ENCODE measurements around the gene NACC2. TPM values are rescaled to one million over a fixed set of nuclear protein-coding genes. Genes with fewer than 3 reads are reported as not detected.

The NACC2 gene
- total and polyA plus RNA-seq, 8 donors = 4.1 to 69.2 (median 10.0) TPM

GRCh38 chr9:136083558-136084062, 11.5 kb downstream of the NACC2 start:
- no peak overlapping the region for H3K4me3 ChIP-seq
- H3K27me3 ChIP-seq = no peaks in the 10 kb centered on the region
- no peaks in the 10 kb centered on the region for H3K9me3 ChIP-seq
- DNase-seq = no peak
- WGBS, 5 donors = 90 to 94% (median 91%) methylated on average over 19 to 24 of the region's 24 CpGs
- TF ChIP-seq EP300 (IDR thresholded peaks at IDR 0.05) (no peak), POLR2A (IDR thresholded peaks at IDR 0.05) (no peak), CTCF (IDR thresholded peaks at IDR 0.05) (no peak), POLR2AphosphoS5 (IDR thresholded peaks at IDR 0.05) (no peak)
- H3K27ac ChIP-seq = no peak overlapping the region
- intact Hi-C loops (cut with DNase I; ENCODE audit: low total_unique reads) = no loop called here
- H3K4me1 ChIP-seq = peaks cover 68 to 99% (median 88%) of the 10 kb centered on the region in 4 donors
- peaks cover 0 to 14% (median 5%) of the 10 kb centered on the region in 4 donors for H3K36me3 ChIP-seq

- Histone ChIP-seq H3K36me3 (peaks cover 0 to 14% (median 5%) of the 10 kb centered on the region in 4 donors), H3K9me3 (no peaks in the 10 kb centered on the region), H3K27me3 (no peaks in the 10 kb centered on the region), H3K4me1 (peaks cover 60 to 99% (median 84%) of the 10 kb centered on the region in 4 donors), H3K4me3 (no peak overlapping the region), H3K27ac (peak overlapping the region in 2 of 5 donors; percentile 72 to 83)
- intact Hi-C loops (cut with DNase I; ENCODE audit: low total_unique reads) = no loop called here
- peak in 1 of 2 donors; percentile 5 for DNase-seq
- 78 to 82% (median 80%) methylated on average over 26 to 34 of the region's 34 CpGs for WGBS, 5 donors
- TF ChIP-seq EP300 (IDR thresholded peaks at IDR 0.05) (no peak), POLR2AphosphoS5 (IDR thresholded peaks at IDR 0.05) (no peak), POLR2A (IDR thresholded peaks at IDR 0.05) (no peak), CTCF (IDR thresholded peaks at IDR 0.05) (no peak)
Observed at GRCh38 chr9:136082496-136083361, 12.4 kb downstream of the NACC2 start.

GRCh38 chr9:136081826-136082495, 13.1 kb downstream of the NACC2 start:
- H3K9me3 ChIP-seq = no peaks in the 10 kb centered on the region
- WGBS, 5 donors = 63 to 72% (median 67%) methylated on average over 24 of the region's 24 CpGs
- intact Hi-C loops (cut with DNase I; ENCODE audit: low total_unique reads) = no loop called here
- peak overlapping the region in 2 of 4 donors; percentile 8 to 11 for H3K4me3 ChIP-seq
- DNase-seq = no peak
- H3K27ac ChIP-seq = peak overlapping the region; percentile 66 to 83 (median 72)
- peaks cover 53 to 99% (median 79%) of the 10 kb centered on the region in 4 donors for H3K4me1 ChIP-seq
- TF ChIP-seq CTCF (IDR thresholded peaks at IDR 0.05) (no peak), POLR2A (IDR thresholded peaks at IDR 0.05) (no peak), EP300 (IDR thresholded peaks at IDR 0.05) (no peak), POLR2AphosphoS5 (IDR thresholded peaks at IDR 0.05) (no peak)
- no peaks in the 10 kb centered on the region for H3K27me3 ChIP-seq
- H3K36me3 ChIP-seq = peaks cover 0 to 14% (median 5%) of the 10 kb centered on the region in 4 donors

- WGBS, 5 donors = 35 to 66% (median 49%) methylated on average over 13 to 27 of the region's 27 CpGs
- intact Hi-C loops (cut with DNase I; ENCODE audit: low total_unique reads) = no loop called here
- TF ChIP-seq POLR2A (IDR thresholded peaks at IDR 0.05) (no peak), POLR2AphosphoS5 (IDR thresholded peaks at IDR 0.05) (peak in 2 of 3 donors; percentile 20 to 25)
- Histone ChIP-seq H3K27ac (peak overlapping the region; percentile 66 to 83 (median 72)), H3K4me3 (peak overlapping the region in 2 of 4 donors; percentile 8 to 11), H3K36me3 (peaks cover 0 to 14% (median 5%) of the 10 kb centered on the region in 4 donors), H3K27me3 (no peaks in the 10 kb centered on the region), H3K9me3 (no peaks in the 10 kb centered on the region), H3K4me1 (peaks cover 47 to 97% (median 72%) of the 10 kb centered on the region in 4 donors)
- DNase-seq = peak; percentile 51 to 61
Observed at GRCh38 chr9:136081113-136081825, 13.8 kb downstream of the NACC2 start.
